Sciatic nerve (tissue), 2 donors: Measurements from ENCODE around the gene APBB1. TPM values are rescaled to one million over a fixed set of nuclear protein-coding genes. Genes with fewer than 3 reads are reported as not detected.

Source experiments
- ATAC-seq: fragments of 200-7000 bp; cut with Tn5 transposase; one replicate; pipeline ENCODE4 v1.9.1; 2020; ENCODE audit warnings: mild to moderate bottlenecking, moderate library complexity
- DNase-seq: peaks from one replicate; pipeline ENCODE4 v3.0.0-alpha.2; 2020; ENCODE audit warnings: low spot score
- intact Hi-C: fragments of 100-400 bp; cut with DNase I; formaldehyde crosslinking; loops from one replicate; pipeline ENCODE4 v1.14.2; 2022
- total RNA-seq: library from RNA; stranded (reverse); fragmentation: NEBNext Ultra II Directional; extraction: Animal tissue kit (Norgen Biotek cat#: 25700); gene quantifications from one replicate; pipeline ENCODE4 v1.2.1, GENCODE V29; 2021
- donor health status: DM: no; HTN: no; CAD: no.
- donor health status: DM: no; HTN: no; CAD: no.

Gene APBB1
- total RNA-seq, 1 donor from 2014 or later: 65.5 TPM

GRCh38 chr11:6420677-6421076, 1.8 kb upstream of the APBB1 start:
- no peak for ATAC-seq
- intact Hi-C loops: no loop called here

GRCh38 chr11:6418557-6419008, 311 bp downstream of the APBB1 start:
- DNase-seq: no peak
- intact Hi-C loops: no loop called here
- ATAC-seq: peak; percentile 30

More at GRCh38 chr11:6420677-6421076, 1.8 kb upstream of the APBB1 start:
- no peak for DNase-seq

GRCh38 chr11:6417907-6418556, 862 bp downstream of the APBB1 start:
- intact Hi-C loops: no loop called here
- ATAC-seq (peak; percentile 51), DNase-seq (no peak)

GRCh38 chr11:6415797-6416196, 3.1 kb downstream of the APBB1 start:
- DNase-seq (no peak), ATAC-seq (no peak)
- intact Hi-C loops: no loop called here

- intact Hi-C loops: no loop called here
- DNase-seq (no peak), ATAC-seq (no peak)
Observed at GRCh38 chr11:6414874-6415328, 4.0 kb downstream of the APBB1 start.

- intact Hi-C loops: no loop called here
- ATAC-seq (no peak), DNase-seq (no peak)
Observed at GRCh38 chr11:6413791-6414201, 5.1 kb downstream of the APBB1 start.

GRCh38 chr11:6411594-6412031, 7.3 kb downstream of the APBB1 start:
- ATAC-seq (no peak), DNase-seq (no peak)
- intact Hi-C loops: no loop called here

GRCh38 chr11:6410695-6411430, 8.0 kb downstream of the APBB1 start:
- intact Hi-C loops: no loop called here
- ATAC-seq (no peak), DNase-seq (no peak)

GRCh38 chr11:6406370-6406769, 12.5 kb downstream of the APBB1 start:
- DNase-seq: no peak
- ATAC-seq: no peak
- intact Hi-C loops: no loop called here

- DNase-seq (no peak), ATAC-seq (no peak)
- intact Hi-C loops: no loop called here
Observed at GRCh38 chr11:6405846-6406245, 13.0 kb downstream of the APBB1 start.

GRCh38 chr11:6405052-6405667, 13.7 kb downstream of the APBB1 start:
- ATAC-seq: peak; percentile 70
- intact Hi-C loops: no loop called here
- DNase-seq: no peak

GRCh38 chr11:6404342-6405051, 14.4 kb downstream of the APBB1 start:
- no peak for DNase-seq
- no peak for ATAC-seq
- intact Hi-C loops: no loop called here

- ATAC-seq: no peak
- DNase-seq: no peak
- intact Hi-C loops: no loop called here
Observed at GRCh38 chr11:6403539-6403938, 15.4 kb downstream of the APBB1 start.

GRCh38 chr11:6402561-6402981, 16.3 kb downstream of the APBB1 start:
- DNase-seq (no peak), ATAC-seq (no peak)
- intact Hi-C loops: no loop called here

- intact Hi-C loops: no loop called here
- DNase-seq (no peak), ATAC-seq (no peak)
Observed at GRCh38 chr11:6402061-6402470, 16.8 kb downstream of the APBB1 start.

GRCh38 chr11:6401464-6401863, 17.4 kb downstream of the APBB1 start:
- ATAC-seq (no peak), DNase-seq (no peak)
- intact Hi-C loops: no loop called here

- no peak for DNase-seq
- intact Hi-C loops: no loop called here
- no peak for ATAC-seq
Observed at GRCh38 chr11:6400431-6401345, 18.2 kb downstream of the APBB1 start.

GRCh38 chr11:6397636-6398035, 21.3 kb downstream of the APBB1 start:
- ATAC-seq: no peak
- intact Hi-C loops: no loop called here
- DNase-seq: no peak
